ENCODE data around the gene TMEM255B.

The TMEM255B gene

DNA sequence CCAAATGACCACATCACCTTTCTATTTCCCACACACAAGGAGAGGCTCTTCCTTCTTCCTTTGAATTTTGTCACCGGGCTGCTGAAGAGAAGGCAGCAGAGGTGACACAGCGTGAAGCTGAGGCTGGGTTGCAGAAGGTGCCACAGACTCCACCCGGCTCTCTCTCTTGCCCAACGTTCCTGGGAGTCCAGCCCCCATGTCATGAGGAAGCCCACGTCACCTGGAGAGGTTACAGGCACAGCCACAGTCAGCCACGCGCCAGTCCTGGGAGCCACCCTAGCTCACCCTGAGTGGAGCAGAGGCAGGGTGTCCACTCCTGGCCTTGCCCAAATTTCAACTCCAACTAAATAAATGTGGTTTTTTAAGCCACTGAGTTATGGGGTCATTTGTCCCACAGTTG is 4.8 kb upstream of the TMEM255B start:
- Histone ChIP-seq H4K91ac (ENCODE audit: low read length) (no peak overlapping the region), H3K18ac (ENCODE audit: low read depth in 1 of 2, low read length in 2 of 2) (no peak overlapping the region), H3K4me3 (ENCODE audit: insufficient read depth in 1 of 2, low read depth in 1 of 2, low read length in 2 of 2) (no peak overlapping the region), H2AK5ac (ENCODE audit: low read length, severe bottlenecking) (no peak overlapping the region), H3K36me3 (ENCODE audit: control insufficient read depth in 1 of 2, insufficient read depth in 2 of 2, low read depth in 1 of 2, low read length in 2 of 2) (no peaks in the 10 kb centered on the region), H4K8ac (ENCODE audit: low read length) (no peak overlapping the region), H2BK15ac (ENCODE audit: low read depth, poor library complexity, severe bottlenecking) (no peak overlapping the region), H3K79me1 (replicated peaks; ENCODE audit: low read length, poor library complexity, severe bottlenecking) (no peaks in the 10 kb centered on the region), H3K4ac (ENCODE audit: low read depth in 1 of 2, low read length in 2 of 2) (no peak overlapping the region), H3K4me2 (ENCODE audit: low read length, poor library complexity, severe bottlenecking) (no peak overlapping the region), H3K14ac (ENCODE audit: low read length in 2 of 2) (no peak overlapping the region), H3K27ac (ENCODE audit: low read length, poor library complexity, severe bottlenecking) (no peak overlapping the region), H3K27me3 (ENCODE audit: control insufficient read depth in 1 of 2, insufficient read depth in 1 of 2, low read length in 2 of 2) (peaks cover 20 to 37% of the 10 kb centered on the region in 2 experiments), H2BK5ac (ENCODE audit: low read depth, low read length, poor library complexity, severe bottlenecking) (no peak overlapping the region), H2BK12ac (ENCODE audit: low read length in 2 of 2) (no peak overlapping the region), H3K23ac (ENCODE audit: low read length in 2 of 2) (no peak overlapping the region), H3K9me3 (ENCODE audit: control insufficient read depth, low read length) (no peaks in the 10 kb centered on the region), H3K9ac (ENCODE audit: low read length) (no peak overlapping the region), H2BK120ac (ENCODE audit: low read depth, low read length) (no peak overlapping the region), H2AFZ (ENCODE audit: low read depth, low read length) (no peak overlapping the region), H3K4me1 (ENCODE audit: control insufficient read depth, insufficient read depth, low read depth, low read length) (peaks cover 9% of the 10 kb centered on the region)
- DNase-seq: no peak
- 84% methylated on average over 7 of the region's 7 CpGs for WGBS

DNA sequence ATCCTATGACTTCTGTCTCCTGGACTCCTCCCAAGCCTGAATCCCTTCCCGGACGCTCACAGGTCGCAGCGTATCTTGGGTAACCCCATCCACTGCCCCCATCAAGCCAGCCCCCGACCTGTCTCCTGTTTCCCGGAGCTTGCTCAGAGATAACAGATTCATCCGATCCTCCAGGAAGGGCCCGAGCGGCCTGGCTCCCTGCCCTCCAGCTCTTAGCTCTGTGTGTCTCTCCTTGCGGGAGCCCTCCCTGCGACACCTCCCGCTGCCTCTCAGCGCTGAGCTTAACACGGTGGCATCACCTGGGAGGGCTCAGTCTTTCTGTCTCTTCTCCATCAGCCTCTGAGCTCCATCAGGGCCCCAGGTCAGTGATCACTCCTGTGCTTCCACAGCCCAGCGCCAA is 4.3 kb upstream of the TMEM255B start:
- no peak overlapping the region for H2AK5ac ChIP-seq (ENCODE audit: low read length, severe bottlenecking)
- no peaks in the 10 kb centered on the region for H3K9me3 ChIP-seq (ENCODE audit: control insufficient read depth, low read length)
- no peak overlapping the region for H4K8ac ChIP-seq (ENCODE audit: low read length)
- WGBS: 97% methylated on average over 15 of the region's 15 CpGs
- no peak overlapping the region for H3K27ac ChIP-seq (ENCODE audit: low read length, poor library complexity, severe bottlenecking)
- no peak overlapping the region for H3K23ac ChIP-seq (ENCODE audit: low read length in 2 of 2)
- H2BK5ac ChIP-seq (ENCODE audit: low read depth, low read length, poor library complexity, severe bottlenecking): no peak overlapping the region
- H3K36me3 ChIP-seq (ENCODE audit: control insufficient read depth in 1 of 2, insufficient read depth in 2 of 2, low read depth in 1 of 2, low read length in 2 of 2): no peaks in the 10 kb centered on the region
- no peak overlapping the region for H3K4me2 ChIP-seq (ENCODE audit: low read length, poor library complexity, severe bottlenecking)
- no peak overlapping the region for H2AFZ ChIP-seq (ENCODE audit: low read depth, low read length)
- H4K91ac ChIP-seq (ENCODE audit: low read length): no peak overlapping the region
- no peak for DNase-seq
- no peak overlapping the region for H2BK12ac ChIP-seq (ENCODE audit: low read length in 2 of 2)
- no peak overlapping the region for H3K4me3 ChIP-seq (ENCODE audit: insufficient read depth in 1 of 2, low read depth in 1 of 2, low read length in 2 of 2)
- no peak overlapping the region for H3K9ac ChIP-seq (ENCODE audit: low read length)
- no peaks in the 10 kb centered on the region for H3K79me1 ChIP-seq (replicated peaks; ENCODE audit: low read length, poor library complexity, severe bottlenecking)
- H3K18ac ChIP-seq (ENCODE audit: low read depth in 1 of 2, low read length in 2 of 2): no peak overlapping the region
- H3K4me1 ChIP-seq (ENCODE audit: control insufficient read depth, insufficient read depth, low read depth, low read length): peaks cover 9% of the 10 kb centered on the region
- H3K27me3 ChIP-seq (ENCODE audit: control insufficient read depth in 1 of 2, insufficient read depth in 1 of 2, low read length in 2 of 2): peaks cover 20 to 33% of the 10 kb centered on the region in 2 experiments
- H3K4ac ChIP-seq (ENCODE audit: low read depth in 1 of 2, low read length in 2 of 2): no peak overlapping the region
- no peak overlapping the region for H3K14ac ChIP-seq (ENCODE audit: low read length in 2 of 2)
- no peak overlapping the region for H2BK120ac ChIP-seq (ENCODE audit: low read depth, low read length)
- no peak overlapping the region for H2BK15ac ChIP-seq (ENCODE audit: low read depth, poor library complexity, severe bottlenecking)

DNA sequence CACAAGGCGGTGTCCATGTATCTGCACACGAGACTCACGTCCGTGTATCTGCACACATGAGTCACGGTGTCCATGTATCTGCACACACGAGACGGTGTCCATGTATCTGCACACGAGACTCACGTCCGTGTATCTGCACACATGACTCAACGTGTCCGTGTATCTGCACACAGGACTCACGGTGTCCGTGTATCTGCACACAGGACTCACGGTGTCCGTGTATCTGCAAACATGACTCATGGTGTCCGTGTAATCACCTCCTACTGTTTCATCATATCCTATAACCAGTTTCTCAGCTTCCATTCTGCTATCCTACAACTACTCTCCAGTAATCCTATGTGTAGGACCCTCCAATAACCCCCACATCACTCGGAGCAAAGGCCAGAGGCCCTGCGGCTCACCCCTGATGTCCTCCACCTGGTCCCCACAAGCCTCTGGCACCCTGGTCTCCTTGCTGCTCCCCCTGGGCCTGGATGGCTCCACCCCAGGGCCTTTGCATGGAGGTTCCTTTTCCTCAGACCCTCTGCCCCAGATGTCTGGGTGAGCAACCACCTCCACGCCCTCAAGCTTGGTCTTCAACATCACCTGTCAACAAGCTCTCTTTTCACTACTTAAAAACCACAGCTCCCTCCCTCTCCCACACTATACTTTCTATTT is 2.5 kb upstream of the TMEM255B start:
- WGBS: 91% methylated on average over 20 of the region's 20 CpGs
- H3K23ac ChIP-seq (ENCODE audit: low read length in 2 of 2): no peak overlapping the region
- H3K9ac ChIP-seq (ENCODE audit: low read length): no peak overlapping the region
- DNase-seq: peak; percentile 18
- no peak overlapping the region for H4K8ac ChIP-seq (ENCODE audit: low read length)
- H3K27me3 ChIP-seq (ENCODE audit: control insufficient read depth in 1 of 2, insufficient read depth in 1 of 2, low read length in 2 of 2): peaks cover 29 to 36% of the 10 kb centered on the region in 2 experiments
- H3K18ac ChIP-seq (ENCODE audit: low read depth in 1 of 2, low read length in 2 of 2): no peak overlapping the region
- H3K36me3 ChIP-seq (ENCODE audit: control insufficient read depth in 1 of 2, insufficient read depth in 2 of 2, low read depth in 1 of 2, low read length in 2 of 2): no peaks in the 10 kb centered on the region
- no peak overlapping the region for H2BK120ac ChIP-seq (ENCODE audit: low read depth, low read length)
- H2BK12ac ChIP-seq (ENCODE audit: low read length in 2 of 2): no peak overlapping the region
- no peak overlapping the region for H2AK5ac ChIP-seq (ENCODE audit: low read length, severe bottlenecking)
- H3K9me3 ChIP-seq (ENCODE audit: control insufficient read depth, low read length): no peaks in the 10 kb centered on the region
- H3K4me1 ChIP-seq (ENCODE audit: control insufficient read depth, insufficient read depth, low read depth, low read length): peaks cover 9% of the 10 kb centered on the region
- H3K14ac ChIP-seq (ENCODE audit: low read length in 2 of 2): no peak overlapping the region
- peaks cover 2% of the 10 kb centered on the region for H3K79me1 ChIP-seq (replicated peaks; ENCODE audit: low read length, poor library complexity, severe bottlenecking)
- no peak overlapping the region for H2AFZ ChIP-seq (ENCODE audit: low read depth, low read length)
- no peak overlapping the region for H2BK5ac ChIP-seq (ENCODE audit: low read depth, low read length, poor library complexity, severe bottlenecking)
- no peak overlapping the region for H3K4me2 ChIP-seq (ENCODE audit: low read length, poor library complexity, severe bottlenecking)
- no peak overlapping the region for H3K4me3 ChIP-seq (ENCODE audit: insufficient read depth in 1 of 2, low read depth in 1 of 2, low read length in 2 of 2)
- no peak overlapping the region for H2BK15ac ChIP-seq (ENCODE audit: low read depth, poor library complexity, severe bottlenecking)
- H4K91ac ChIP-seq (ENCODE audit: low read length): no peak overlapping the region
- H3K4ac ChIP-seq (ENCODE audit: low read depth in 1 of 2, low read length in 2 of 2): no peak overlapping the region
- H3K27ac ChIP-seq (ENCODE audit: low read length, poor library complexity, severe bottlenecking): no peak overlapping the region

DNA sequence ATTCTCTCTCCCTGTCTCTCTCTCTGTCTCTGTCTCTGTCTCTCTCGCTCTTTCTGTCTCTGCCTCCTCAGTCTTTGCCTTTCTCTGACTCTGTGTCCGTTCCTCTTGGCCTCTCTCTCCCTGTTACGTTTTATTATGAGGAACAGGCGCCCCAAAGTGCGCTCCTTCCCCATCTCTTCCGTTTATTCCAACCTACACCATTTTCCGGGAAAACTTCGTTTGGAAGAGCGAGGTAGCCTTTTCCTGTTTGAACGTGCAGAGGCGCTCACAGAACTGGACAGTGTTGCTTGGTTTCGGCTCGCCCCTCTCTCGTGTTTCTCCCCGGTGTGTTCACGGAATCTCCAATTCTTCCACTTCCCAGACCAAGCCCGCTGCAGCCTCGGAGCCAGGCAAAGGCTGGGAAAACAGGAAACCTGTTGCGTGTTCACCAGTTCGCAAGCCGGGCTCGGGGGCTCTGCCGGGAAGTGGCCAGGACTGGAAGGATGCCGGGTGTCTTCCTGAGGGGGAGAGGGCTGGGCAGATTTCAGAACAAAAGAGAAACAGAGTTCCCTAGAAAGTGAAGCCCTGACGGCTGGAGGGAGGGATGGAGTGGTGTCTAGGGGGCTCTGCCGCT is 605 bp downstream of the TMEM255B start:
- H3K14ac ChIP-seq (ENCODE audit: low read length in 2 of 2): no peak overlapping the region
- no peak overlapping the region for H4K91ac ChIP-seq (ENCODE audit: low read length)
- peaks cover 18 to 20% of the 10 kb centered on the region in 2 experiments for H3K27me3 ChIP-seq (ENCODE audit: control insufficient read depth in 1 of 2, insufficient read depth in 1 of 2, low read length in 2 of 2)
- H3K4ac ChIP-seq (ENCODE audit: low read depth in 1 of 2, low read length in 2 of 2): no peak overlapping the region
- peak overlapping the region; percentile 15 for H2AFZ ChIP-seq (ENCODE audit: low read depth, low read length)
- 5% methylated on average over 25 of the region's 26 CpGs for WGBS
- peaks cover 4% of the 10 kb centered on the region for H3K79me1 ChIP-seq (replicated peaks; ENCODE audit: low read length, poor library complexity, severe bottlenecking)
- no peak overlapping the region for H2AK5ac ChIP-seq (ENCODE audit: low read length, severe bottlenecking)
- H2BK120ac ChIP-seq (ENCODE audit: low read depth, low read length): no peak overlapping the region
- H3K9me3 ChIP-seq (ENCODE audit: control insufficient read depth, low read length): no peaks in the 10 kb centered on the region
- no peak overlapping the region for H2BK5ac ChIP-seq (ENCODE audit: low read depth, low read length, poor library complexity, severe bottlenecking)
- H3K36me3 ChIP-seq (ENCODE audit: control insufficient read depth in 1 of 2, insufficient read depth in 2 of 2, low read depth in 1 of 2, low read length in 2 of 2): peaks cover 0 to 2% of the 10 kb centered on the region in 2 experiments
- H3K4me3 ChIP-seq (ENCODE audit: insufficient read depth in 1 of 2, low read depth in 1 of 2, low read length in 2 of 2): peak overlapping the region; percentile 66 to 90
- no peak overlapping the region for H3K23ac ChIP-seq (ENCODE audit: low read length in 2 of 2)
- no peak overlapping the region for H4K8ac ChIP-seq (ENCODE audit: low read length)
- peak; percentile 42 for DNase-seq
- no peak overlapping the region for H3K27ac ChIP-seq (ENCODE audit: low read length, poor library complexity, severe bottlenecking)
- peaks cover 9% of the 10 kb centered on the region for H3K4me1 ChIP-seq (ENCODE audit: control insufficient read depth, insufficient read depth, low read depth, low read length)
- H3K9ac ChIP-seq (ENCODE audit: low read length): peak overlapping the region; percentile 74
- no peak overlapping the region for H3K18ac ChIP-seq (ENCODE audit: low read depth in 1 of 2, low read length in 2 of 2)
- H2BK12ac ChIP-seq (ENCODE audit: low read length in 2 of 2): no peak overlapping the region
- H3K4me2 ChIP-seq (ENCODE audit: low read length, poor library complexity, severe bottlenecking): peak overlapping the region; percentile 98
- H2BK15ac ChIP-seq (ENCODE audit: low read depth, poor library complexity, severe bottlenecking): no peak overlapping the region
